HCT116 (cell line): ENCODE measurements around the gene TMPRSS3. TPM values are rescaled to one million over a fixed set of nuclear protein-coding genes. Genes with fewer than 3 reads are reported as not detected.

Experiments used
- ATAC-seq: fragments of 200-7000 bp; cut with Tn5 transposase; 2 replicates; pipeline ENCODE4 v1.9.1; 2020; ENCODE audit warnings: mild to moderate bottlenecking, moderate library complexity
- BruUV-seq: library from RNA; stranded (reverse); fragments of 400-500 nt; replicated peaks from 2 replicates; lab custom pipeline; 2021; lab: Mats Ljungman, UMichigan
- CTCF ChIA-PET: fragments of 300-600 bp; sonication (Branson Sonifier 250); formaldehyde crosslinking; loops from one replicate; lab custom pipeline; 2021; ENCODE audit warnings: antibody characterized with exemption; lab: Charles Lee
- POLR2A ChIA-PET: fragments of 300-600, 350-600 bp; sonication (Branson Sonifier 250); formaldehyde crosslinking; loops from one replicate; lab custom pipeline; 2021; ENCODE audit warnings: antibody characterized with exemption; lab: Charles Lee
- RAD21 ChIA-PET, 2 experiments: fragments of 300-600 bp; sonication (Branson Sonifier 250); formaldehyde crosslinking; loops; one replicate each; lab custom pipeline; 2023; ENCODE audit warnings: low total read pairs in 2 of 2; ENCODE audit not compliant: uncharacterized antibody in 2 of 2, unreplicated experiment in 2 of 2, low non-redundant PET in 1 of 2; lab: Charles Lee
- DNase-seq: peaks from one replicate; pipeline ENCODE4 v3.0.0-alpha.2; 2010; ENCODE audit warnings: low read depth, low spot score
- H2AFZ ChIP-seq: fragments of 200-600 bp; shearing (Covaris generic), sonication (generic); 2 replicates; pipeline ENCODE4 v1.6.1; 2017; ENCODE audit warnings: low read depth, mixed run types, mixed read lengths, antibody characterized with exemption, low read length; ENCODE audit not compliant: poor library complexity, severe bottlenecking
- H3K27ac ChIP-seq: 2 replicates; pipeline ENCODE4 v1.5.1; 2012; ENCODE audit warnings: low read depth, low read length
- H3K27me3 ChIP-seq: fragments of 200-600 bp; sonication (generic); 2 replicates; pipeline ENCODE4 v1.6.1; 2016; ENCODE audit warnings: mixed run types, low read length, mixed read lengths; ENCODE audit not compliant: insufficient read depth
- H3K36me3 ChIP-seq, 2 experiments: fragments of 200-500 bp in 1 of 2; fragments of 200-600 bp in 1 of 2; sonication (Bioruptor generic) in 1 of 2; sonication (generic) in 1 of 2; 2 replicates each; pipeline versions ENCODE4 v1.5.1 to v1.6.1; 2014 to 2016; ENCODE audit warnings: low read length in 2 of 2, inconsistent platforms in 1 of 2, mixed read lengths in 1 of 2, mixed run types in 1 of 2; ENCODE audit not compliant: insufficient read depth in 2 of 2, control insufficient read depth in 1 of 2
- H3K4me1 ChIP-seq, 2 experiments: fragments of 200-600 bp in 1 of 2; sonication (generic) in 1 of 2; 2 replicates each; pipeline versions ENCODE4 v1.5.1 to v1.6.1; 2012 to 2017; ENCODE audit warnings: low read length in 2 of 2, inconsistent platforms in 1 of 2, mild to moderate bottlenecking in 1 of 2, mixed read lengths in 1 of 2, mixed run types in 1 of 2, moderate library complexity in 1 of 2; ENCODE audit not compliant: insufficient read depth in 2 of 2, control insufficient read depth in 1 of 2
- H3K4me2 ChIP-seq: fragments of 200-600 bp; sonication (generic); 2 replicates; pipeline ENCODE4 v1.6.1; 2017; ENCODE audit warnings: mixed run types, low read length, mixed read lengths
- H3K4me3 ChIP-seq, 2 experiments: fragments of 200-600 bp in 1 of 2; sonication (generic) in 1 of 2; replicated peaks in 1 of 2; 2 replicates each; pipeline ENCODE4 v1.5.1; 2011 to 2016; ENCODE audit warnings: low read length in 2 of 2, control low read depth in 1 of 2, low read depth in 1 of 2, mild to moderate bottlenecking in 1 of 2, mixed read lengths in 1 of 2, mixed run types in 1 of 2
- H3K79me2 ChIP-seq: fragments of 200-600 bp; sonication (generic); 2 replicates; pipeline ENCODE4 v1.6.1; 2017; ENCODE audit warnings: mild to moderate bottlenecking, mixed run types, low read length, moderate library complexity, mixed read lengths; ENCODE audit not compliant: insufficient read depth
- H3K9ac ChIP-seq: fragments of 200-600 bp; sonication (generic); 2 replicates; pipeline ENCODE4 v1.6.1; 2016; ENCODE audit warnings: low read length, mixed read lengths
- H3K9me2 ChIP-seq: fragments of 200-600 bp; sonication (generic), shearing (Covaris generic); 2 replicates; pipeline ENCODE4 v1.6.1; 2017; ENCODE audit warnings: mixed run types, mild to moderate bottlenecking, moderate library complexity; ENCODE audit not compliant: insufficient read depth
- H3K9me3 ChIP-seq, 2 experiments: fragments of 200-500 bp in 1 of 2; fragments of 200-600 bp in 1 of 2; sonication (Bioruptor generic) in 1 of 2; sonication (generic) in 1 of 2; 2 replicates each; pipeline ENCODE4 v1.6.1; 2014 to 2017; ENCODE audit warnings: low read length in 2 of 2, mixed read lengths in 2 of 2, inconsistent platforms in 1 of 2, low read depth in 1 of 2, mild to moderate bottlenecking in 1 of 2, mixed run types in 1 of 2, moderate library complexity in 1 of 2; ENCODE audit not compliant: control insufficient read depth in 1 of 2, insufficient read depth in 1 of 2
- H4K20me1 ChIP-seq: fragments of 200-600 bp; sonication (generic), shearing (Covaris generic); 2 replicates; pipeline ENCODE4 v1.6.1; 2017; ENCODE audit warnings: mixed run types, mild to moderate bottlenecking, moderate library complexity; ENCODE audit not compliant: insufficient read depth
- ATF3 ChIP-seq: IDR thresholded peaks from 2 replicates; pipeline ENCODE4 v1.6.1; 2012
- CBX3 ChIP-seq: IDR thresholded peaks from 2 replicates; pipeline ENCODE4 v1.6.1; 2012; ENCODE audit warnings: low read depth
- ELF1 ChIP-seq: IDR thresholded peaks from 2 replicates; pipeline ENCODE4 v1.6.1; 2012; ENCODE audit warnings: low read depth, borderline replicate concordance
- YY1 ChIP-seq: IDR thresholded peaks from 2 replicates; pipeline ENCODE4 v1.6.1; 2011; ENCODE audit warnings: low read length, low read depth, moderate library complexity, mild to moderate bottlenecking; ENCODE audit not compliant: insufficient replicate concordance; ENCODE audit errors: extremely low read depth
- ZBTB33 ChIP-seq: IDR thresholded peaks from 2 replicates; pipeline ENCODE4 v1.6.1; 2011; ENCODE audit warnings: mild to moderate bottlenecking, low read length, moderate library complexity; ENCODE audit not compliant: insufficient replicate concordance; ENCODE audit errors: extremely low read depth
- intact Hi-C: fragments of 100-400 bp; cut with micrococcal nuclease; formaldehyde crosslinking; loops from 2 replicates; pipeline ENCODE4 v1.10.0; 2022
- total RNA-seq: library from RNA; stranded (reverse); gene quantifications from one replicate; pipeline ENCODE4 v1.2.1, GENCODE V29; 2021; ENCODE audit not compliant: unreplicated experiment

TMPRSS3 gene
- total RNA-seq, 1 experiment from 2014 or later, result not detected

GRCh38 chr21:42324896-42325295 lies 71.0 kb downstream of the TMPRSS3 start:
- H3K4me1 ChIP-seq, result no peaks in the 10 kb centered on the region
- H3K36me3 ChIP-seq, result no peaks in the 10 kb centered on the region
- no peak for DNase-seq
- no peaks in the 10 kb centered on the region for H3K79me2 ChIP-seq
- H2AFZ ChIP-seq, result no peak overlapping the region
- CTCF ChIA-PET, result interaction anchor here (1.0 kb wide), 1 partner anchor 15 kb away, joined by 6 read pairs; no protein-coding TSS in a partner anchor
- no peak overlapping the region for H3K4me2 ChIP-seq
- no peak overlapping the region for H3K27ac ChIP-seq
- H3K9ac ChIP-seq, result no peak overlapping the region
- TF ChIP-seq YY1 (no peak), ELF1 (no peak), CBX3 (no peak), ZBTB33 (no peak), ATF3 (no peak)
- H4K20me1 ChIP-seq, result no peaks in the 10 kb centered on the region
- ATAC-seq, result no peak
- no TSS peak for BruUV-seq
- no peaks in the 10 kb centered on the region for H3K9me2 ChIP-seq
- peaks cover 9% of the 10 kb centered on the region; the same call in 1 of the 2 replicates for H3K27me3 ChIP-seq
- H3K4me3 ChIP-seq, result no peak overlapping the region
- RAD21 ChIA-PET, result no interaction called here
- H3K9me3 ChIP-seq, result no peaks in the 10 kb centered on the region
- intact Hi-C loops, result no loop called here
- POLR2A ChIA-PET, result interaction anchor here (1.5 kb wide), 1 partner anchor 11 kb away, joined by 4 read pairs; no protein-coding TSS in a partner anchor

Other genes starting within 250 kb of the TMPRSS3 start
- gene ABCG1, start 176.9 kb downstream of the TMPRSS3 start, total RNA-seq, result 1.6 TPM
- 0.22 TPM for gene TFF3, start 80.6 kb downstream of the TMPRSS3 start, total RNA-seq
- not detected for gene TFF2, start 45.1 kb downstream of the TMPRSS3 start, total RNA-seq
- 0.61 TPM for gene TFF1, start 29.5 kb downstream of the TMPRSS3 start, total RNA-seq
- gene UBASH3A, start 7.8 kb upstream of the TMPRSS3 start, total RNA-seq, result 0.07 TPM
- 1.5 TPM for gene RSPH1, start 100.2 kb upstream of the TMPRSS3 start, total RNA-seq
- gene SLC37A1, start 117.8 kb upstream of the TMPRSS3 start, total RNA-seq, result 15.0 TPM